ENCODE results near the gene DCHS2.

GRCh38 chr4:154184238-154184637, 307.4 kb downstream of the DCHS2 start:
- no peak for TF ChIP-seq CTCF (IDR thresholded peaks at IDR 0.05)
- no peak for TF ChIP-seq POLR2AphosphoS5 (IDR thresholded peaks at IDR 0.05)

Measured in suprapubic skin (tissue), 3 donors.